HEK293 (cell line): ENCODE measurements around the gene JPH3.

Source experiments
- HOXC10 ChIP-seq: sonication (generic); formaldehyde crosslinking; IDR thresholded peaks from 2 replicates; pipeline ENCODE4 v1.8.1; 2023; ENCODE audit warnings: mild to moderate bottlenecking, missing genetic modification reagents
- ZBTB21 ChIP-seq: fragments of 450-650 bp; formaldehyde crosslinking; IDR thresholded peaks from 2 replicates; pipeline ENCODE4 v1.5.1; 2017; ENCODE audit warnings: missing biosample characterization, missing genetic modification characterization
- ZNF121 ChIP-seq: fragments of 450-650 bp; formaldehyde crosslinking; IDR thresholded peaks from 2 replicates; pipeline ENCODE4 v1.5.1; 2016; ENCODE audit warnings: missing biosample characterization, missing genetic modification characterization
- ZNF311 ChIP-seq: fragments of 450-650 bp; formaldehyde crosslinking; IDR thresholded peaks from 2 replicates; pipeline ENCODE4 v1.5.1; 2017; ENCODE audit warnings: missing biosample characterization, missing genetic modification characterization, borderline replicate concordance
- ZNF404 ChIP-seq: fragments of 450-650 bp; formaldehyde crosslinking; IDR thresholded peaks from 2 replicates; pipeline ENCODE4 v1.5.1; 2017; ENCODE audit warnings: missing biosample characterization, missing genetic modification characterization
- TF ChIP-seq, protein P1 (sequence below): fragments of 450-650 bp; formaldehyde crosslinking; IDR thresholded peaks from 2 replicates; pipeline ENCODE4 v1.5.1; 2016; ENCODE audit warnings: missing biosample characterization, missing genetic modification characterization
- TF ChIP-seq, protein P2 (sequence below): fragments of 450-650 bp; formaldehyde crosslinking; IDR thresholded peaks from 2 replicates; pipeline ENCODE4 v1.5.1; 2016; ENCODE audit warnings: missing biosample characterization, missing genetic modification characterization, low read depth
- TF ChIP-seq, protein P3 (sequence below): fragments of 450-650 bp; formaldehyde crosslinking; IDR thresholded peaks from 2 replicates; pipeline ENCODE4 v1.5.1; 2016; ENCODE audit warnings: missing biosample characterization, missing genetic modification characterization
- TF ChIP-seq, protein P4 (sequence below): fragments of 450-650 bp; formaldehyde crosslinking; IDR thresholded peaks from 2 replicates; pipeline ENCODE4 v1.5.1; 2016; ENCODE audit warnings: missing biosample characterization, missing genetic modification characterization

- no peak for TF ChIP-seq ZBTB21 (tag by site-specific recombination)
- TF ChIP-seq, protein P1, sequence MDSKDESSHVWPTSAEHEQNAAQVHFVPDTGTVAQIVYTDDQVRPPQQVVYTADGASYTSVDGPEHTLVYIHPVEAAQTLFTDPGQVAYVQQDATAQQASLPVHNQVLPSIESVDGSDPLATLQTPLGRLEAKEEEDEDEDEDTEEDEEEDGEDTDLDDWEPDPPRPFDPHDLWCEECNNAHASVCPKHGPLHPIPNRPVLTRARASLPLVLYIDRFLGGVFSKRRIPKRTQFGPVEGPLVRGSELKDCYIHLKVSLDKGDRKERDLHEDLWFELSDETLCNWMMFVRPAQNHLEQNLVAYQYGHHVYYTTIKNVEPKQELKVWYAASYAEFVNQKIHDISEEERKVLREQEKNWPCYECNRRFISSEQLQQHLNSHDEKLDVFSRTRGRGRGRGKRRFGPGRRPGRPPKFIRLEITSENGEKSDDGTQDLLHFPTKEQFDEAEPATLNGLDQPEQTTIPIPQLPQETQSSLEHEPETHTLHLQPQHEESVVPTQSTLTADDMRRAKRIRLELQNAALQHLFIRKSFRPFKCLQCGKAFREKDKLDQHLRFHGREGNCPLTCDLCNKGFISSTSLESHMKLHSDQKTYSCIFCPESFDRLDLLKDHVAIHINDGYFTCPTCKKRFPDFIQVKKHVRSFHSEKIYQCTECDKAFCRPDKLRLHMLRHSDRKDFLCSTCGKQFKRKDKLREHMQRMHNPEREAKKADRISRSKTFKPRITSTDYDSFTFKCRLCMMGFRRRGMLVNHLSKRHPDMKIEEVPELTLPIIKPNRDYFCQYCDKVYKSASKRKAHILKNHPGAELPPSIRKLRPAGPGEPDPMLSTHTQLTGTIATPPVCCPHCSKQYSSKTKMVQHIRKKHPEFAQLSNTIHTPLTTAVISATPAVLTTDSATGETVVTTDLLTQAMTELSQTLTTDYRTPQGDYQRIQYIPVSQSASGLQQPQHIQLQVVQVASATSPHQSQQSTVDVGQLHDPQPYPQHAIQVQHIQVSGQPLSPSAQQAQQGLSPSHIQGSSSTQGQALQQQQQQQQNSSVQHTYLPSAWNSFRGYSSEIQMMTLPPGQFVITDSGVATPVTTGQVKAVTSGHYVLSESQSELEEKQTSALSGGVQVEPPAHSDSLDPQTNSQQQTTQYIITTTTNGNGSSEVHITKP (tag by site-specific recombination): no peak
- no peak for TF ChIP-seq HOXC10 (CRISPR knock-in tag)
- TF ChIP-seq ZNF404 (tag by site-specific recombination): no peak
- TF ChIP-seq, protein P2, sequence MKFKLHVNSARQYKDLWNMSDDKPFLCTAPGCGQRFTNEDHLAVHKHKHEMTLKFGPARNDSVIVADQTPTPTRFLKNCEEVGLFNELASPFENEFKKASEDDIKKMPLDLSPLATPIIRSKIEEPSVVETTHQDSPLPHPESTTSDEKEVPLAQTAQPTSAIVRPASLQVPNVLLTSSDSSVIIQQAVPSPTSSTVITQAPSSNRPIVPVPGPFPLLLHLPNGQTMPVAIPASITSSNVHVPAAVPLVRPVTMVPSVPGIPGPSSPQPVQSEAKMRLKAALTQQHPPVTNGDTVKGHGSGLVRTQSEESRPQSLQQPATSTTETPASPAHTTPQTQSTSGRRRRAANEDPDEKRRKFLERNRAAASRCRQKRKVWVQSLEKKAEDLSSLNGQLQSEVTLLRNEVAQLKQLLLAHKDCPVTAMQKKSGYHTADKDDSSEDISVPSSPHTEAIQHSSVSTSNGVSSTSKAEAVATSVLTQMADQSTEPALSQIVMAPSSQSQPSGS (tag by site-specific recombination): no peak
- TF ChIP-seq, protein P3, sequence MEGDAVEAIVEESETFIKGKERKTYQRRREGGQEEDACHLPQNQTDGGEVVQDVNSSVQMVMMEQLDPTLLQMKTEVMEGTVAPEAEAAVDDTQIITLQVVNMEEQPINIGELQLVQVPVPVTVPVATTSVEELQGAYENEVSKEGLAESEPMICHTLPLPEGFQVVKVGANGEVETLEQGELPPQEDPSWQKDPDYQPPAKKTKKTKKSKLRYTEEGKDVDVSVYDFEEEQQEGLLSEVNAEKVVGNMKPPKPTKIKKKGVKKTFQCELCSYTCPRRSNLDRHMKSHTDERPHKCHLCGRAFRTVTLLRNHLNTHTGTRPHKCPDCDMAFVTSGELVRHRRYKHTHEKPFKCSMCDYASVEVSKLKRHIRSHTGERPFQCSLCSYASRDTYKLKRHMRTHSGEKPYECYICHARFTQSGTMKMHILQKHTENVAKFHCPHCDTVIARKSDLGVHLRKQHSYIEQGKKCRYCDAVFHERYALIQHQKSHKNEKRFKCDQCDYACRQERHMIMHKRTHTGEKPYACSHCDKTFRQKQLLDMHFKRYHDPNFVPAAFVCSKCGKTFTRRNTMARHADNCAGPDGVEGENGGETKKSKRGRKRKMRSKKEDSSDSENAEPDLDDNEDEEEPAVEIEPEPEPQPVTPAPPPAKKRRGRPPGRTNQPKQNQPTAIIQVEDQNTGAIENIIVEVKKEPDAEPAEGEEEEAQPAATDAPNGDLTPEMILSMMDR (tag by site-specific recombination): no peak
- no peak for TF ChIP-seq ZNF121 (tag by site-specific recombination)
- no peak for TF ChIP-seq ZNF311 (tag by site-specific recombination)
- TF ChIP-seq, protein P4, sequence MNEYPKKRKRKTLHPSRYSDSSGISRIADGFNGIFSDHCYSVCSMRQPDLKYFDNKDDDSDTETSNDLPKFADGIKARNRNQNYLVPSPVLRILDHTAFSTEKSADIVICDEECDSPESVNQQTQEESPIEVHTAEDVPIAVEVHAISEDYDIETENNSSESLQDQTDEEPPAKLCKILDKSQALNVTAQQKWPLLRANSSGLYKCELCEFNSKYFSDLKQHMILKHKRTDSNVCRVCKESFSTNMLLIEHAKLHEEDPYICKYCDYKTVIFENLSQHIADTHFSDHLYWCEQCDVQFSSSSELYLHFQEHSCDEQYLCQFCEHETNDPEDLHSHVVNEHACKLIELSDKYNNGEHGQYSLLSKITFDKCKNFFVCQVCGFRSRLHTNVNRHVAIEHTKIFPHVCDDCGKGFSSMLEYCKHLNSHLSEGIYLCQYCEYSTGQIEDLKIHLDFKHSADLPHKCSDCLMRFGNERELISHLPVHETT (tag by site-specific recombination): no peak
Measured at GRCh38 chr16:87585442-87586200, 16.7 kb upstream of the JPH3 start.
